GM18870 (cell line): ENCODE data around the gene DUT.

Experiments used
- ATAC-seq: cut with Tn5 transposase; IDR thresholded peaks from one replicate; pipeline ENCODE4 v1.9.1; 2021; ENCODE audit warnings: moderate library complexity; ENCODE audit not compliant: unreplicated experiment

The DUT gene

DNA sequence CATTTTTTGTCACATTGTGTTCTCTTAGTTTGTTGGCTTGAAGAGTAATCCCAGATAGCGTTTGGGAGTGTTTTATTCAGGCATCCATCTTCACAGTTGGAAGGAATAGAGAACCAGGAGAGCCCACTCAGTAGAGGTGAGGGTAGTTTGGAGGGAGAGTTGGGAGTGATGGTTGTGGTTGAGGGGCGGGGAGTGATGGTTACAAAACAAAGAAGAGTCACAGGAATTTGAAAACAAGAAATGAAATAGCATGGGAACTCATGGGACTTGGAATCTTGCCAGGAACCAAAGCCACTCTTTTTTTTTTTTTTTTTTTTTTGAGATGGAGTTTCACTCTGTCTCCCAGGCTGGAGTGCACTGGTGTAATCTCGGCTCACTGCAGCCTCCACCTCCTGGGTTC lies 36.3 kb downstream of the DUT start:
- ATAC-seq: no peak

DNA sequence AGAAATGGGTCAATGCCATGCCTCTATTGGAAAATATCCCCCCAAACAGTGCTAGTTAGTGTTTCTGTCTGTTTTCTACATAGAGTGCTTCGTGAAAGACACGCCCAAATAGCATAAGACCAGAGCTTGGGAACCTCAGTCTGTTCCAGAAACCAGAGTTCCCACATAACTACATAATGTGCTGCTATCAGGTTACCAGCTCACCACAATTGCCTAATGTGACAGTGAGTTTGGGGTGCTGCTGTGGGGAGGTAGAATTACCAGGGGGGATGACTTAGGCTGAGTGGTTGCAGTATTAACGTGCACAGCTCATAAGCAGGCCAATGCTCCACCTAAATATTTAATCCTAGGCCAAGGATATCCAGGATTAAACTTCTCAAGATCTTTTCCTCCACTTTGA lies 39.2 kb downstream of the DUT start:
- ATAC-seq: no peak

GRCh38 chr15:48371550-48371949 lies 40.3 kb downstream of the DUT start:
- ATAC-seq: no peak

- ATAC-seq: no peak
These were observed 40.7 kb downstream of the DUT start for GRCh38 chr15:48371961-48372360.

DNA sequence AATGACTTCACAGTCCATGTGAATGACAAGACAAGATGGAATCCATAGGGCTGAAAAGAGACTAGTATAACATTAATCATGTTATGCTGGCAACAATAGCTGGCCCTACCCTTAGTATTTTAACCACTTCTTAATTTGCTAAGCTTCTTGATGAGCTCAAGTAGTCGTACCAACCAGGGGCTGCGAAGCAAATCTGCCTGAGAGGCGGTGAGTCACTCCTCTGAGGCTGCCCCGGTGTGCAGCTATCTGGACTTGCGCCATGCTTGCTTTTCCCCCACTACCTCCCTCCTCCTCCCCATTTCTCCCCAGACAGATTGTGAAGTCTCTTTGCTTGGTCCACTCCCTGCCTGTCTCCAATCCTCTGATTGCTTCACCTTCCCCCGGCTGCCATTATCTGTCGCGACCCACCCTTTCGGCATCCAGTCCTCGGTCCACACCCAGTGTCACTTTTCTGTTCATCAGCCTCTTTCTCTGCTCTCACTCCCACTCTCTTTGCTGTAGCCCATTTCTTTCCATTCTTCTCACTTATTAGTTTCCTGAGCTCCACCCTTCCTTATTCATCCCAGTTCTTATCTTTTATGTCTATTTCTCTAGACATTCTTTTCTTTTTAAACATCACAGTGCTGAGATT lies 42.7 kb downstream of the DUT start:
- ATAC-seq: no peak

GRCh38 chr15:48374472-48374871 lies 43.2 kb downstream of the DUT start:
- no peak for ATAC-seq

GRCh38 chr15:48375767-48376166 lies 44.5 kb downstream of the DUT start:
- ATAC-seq: no peak

DNA sequence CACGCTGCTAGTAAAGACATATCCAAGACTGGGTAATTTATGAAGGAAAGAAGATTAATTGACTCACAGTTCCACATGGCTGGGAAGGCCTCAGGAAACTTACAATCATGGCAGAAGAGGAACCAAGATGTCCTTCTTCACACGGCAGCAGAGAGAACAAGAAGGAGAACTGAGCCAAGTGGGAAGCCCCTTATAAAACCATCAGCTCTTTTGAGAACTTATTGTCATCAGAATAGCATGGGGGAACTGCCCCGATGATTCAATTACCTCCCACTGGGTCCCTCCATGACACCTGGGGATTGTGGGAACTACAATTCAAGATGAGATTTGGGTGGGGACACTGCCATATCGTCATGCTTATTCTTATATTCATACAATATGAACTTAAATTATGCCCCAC lies 49.0 kb downstream of the DUT start:
- ATAC-seq: no peak

DNA sequence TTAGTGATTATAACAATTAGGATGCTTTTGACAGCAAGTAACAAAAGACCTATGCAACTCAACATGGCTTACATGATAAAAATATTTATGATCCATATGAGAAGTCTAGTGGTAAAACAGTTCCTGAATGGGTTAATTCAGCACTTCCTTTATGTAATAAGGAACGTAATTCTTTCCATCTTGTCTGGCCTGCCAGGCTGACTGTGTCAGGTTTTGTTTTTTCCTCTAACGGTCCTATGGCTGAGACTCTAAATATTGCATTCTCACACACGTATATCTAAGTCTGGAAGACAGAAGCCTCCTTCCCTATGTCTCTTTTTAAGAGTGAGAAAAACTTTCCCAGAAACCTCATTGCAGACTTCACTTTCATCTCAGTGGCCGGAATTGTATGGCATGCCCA lies 50.6 kb downstream of the DUT start:
- ATAC-seq: no peak

- ATAC-seq: no peak
These were observed 51.8 kb downstream of the DUT start for GRCh38 chr15:48383031-48383430.

DNA sequence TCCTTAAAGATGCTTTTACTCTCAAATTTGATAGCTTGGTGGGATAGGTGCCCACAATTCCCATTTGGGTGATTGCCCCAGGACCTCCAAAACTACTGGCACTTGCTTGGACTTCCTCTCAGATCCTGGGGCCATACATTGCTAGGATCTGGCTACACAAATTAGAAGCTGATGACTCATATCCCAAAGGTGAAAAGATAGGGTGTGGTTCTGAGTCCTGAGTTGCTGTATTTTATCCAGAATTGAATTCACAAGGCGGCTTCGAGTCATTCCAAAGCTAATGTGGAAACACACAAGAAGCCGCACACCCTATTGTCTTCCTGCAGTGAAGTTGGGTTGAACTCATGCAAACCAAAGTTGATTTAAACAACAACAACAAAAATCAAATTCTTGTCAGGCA lies 53.4 kb downstream of the DUT start:
- no peak for ATAC-seq

DNA sequence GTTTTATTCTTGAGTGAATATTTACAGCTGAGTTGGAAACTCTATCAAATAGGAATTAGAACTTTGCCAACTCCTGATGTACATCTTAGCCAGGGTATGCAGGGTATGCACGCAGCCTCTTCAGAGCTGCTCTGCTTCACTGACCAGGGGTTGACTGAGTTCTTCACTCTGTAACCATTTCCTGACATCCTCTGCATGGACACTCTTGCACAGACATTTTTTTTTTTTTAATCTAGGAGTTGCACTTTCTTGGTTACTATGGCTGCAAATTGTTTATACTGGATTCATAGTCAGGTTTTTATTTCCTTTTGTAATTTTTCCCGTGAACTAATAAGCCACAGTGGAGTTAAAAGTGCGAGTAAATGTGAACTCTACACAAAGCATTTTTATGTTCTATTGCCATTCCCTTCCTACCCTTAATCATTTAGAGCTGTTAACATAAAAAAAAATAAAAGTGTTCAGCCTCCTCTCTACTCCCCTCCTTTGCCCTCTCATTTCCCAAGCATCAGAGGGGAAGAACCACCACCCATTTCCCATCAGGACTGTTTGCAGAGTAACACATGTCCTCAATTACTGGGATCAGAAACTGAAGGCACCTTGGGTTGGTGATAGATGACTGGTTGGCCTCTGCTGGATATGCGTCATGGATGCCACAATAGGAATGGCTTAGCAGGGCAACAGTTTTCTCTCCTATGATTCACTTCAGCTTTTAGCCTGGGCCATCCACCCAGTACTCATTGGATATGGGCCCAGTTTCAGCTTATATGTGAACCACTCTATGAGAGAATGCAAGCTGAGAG lies 54.0 kb downstream of the DUT start:
- no peak for ATAC-seq

GRCh38 chr15:48388016-48388851 lies 57.0 kb downstream of the DUT start:
- no peak for ATAC-seq

DNA sequence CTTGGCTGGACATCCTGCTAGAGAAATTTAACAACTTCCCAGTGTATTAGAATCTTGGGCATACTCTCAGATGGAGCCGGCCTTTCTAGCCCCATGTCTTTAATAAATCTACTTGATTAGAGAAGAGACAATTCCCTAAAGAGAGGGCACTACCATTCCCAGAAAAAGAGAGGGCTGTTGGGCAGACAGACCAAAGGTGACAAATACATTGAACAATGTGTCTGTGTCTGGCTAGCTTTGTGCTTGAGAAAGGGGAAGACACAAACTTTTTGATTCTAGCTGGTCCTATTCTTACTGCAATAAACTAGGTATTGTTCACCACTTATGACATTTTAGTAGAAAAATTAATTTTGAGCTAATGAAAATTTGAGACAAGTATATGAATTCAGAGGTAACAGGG lies 57.7 kb downstream of the DUT start:
- ATAC-seq: no peak

GRCh38 chr15:48389691-48390143 lies 58.5 kb downstream of the DUT start:
- no peak for ATAC-seq

- ATAC-seq: no peak
These were observed 60.7 kb downstream of the DUT start for GRCh38 chr15:48391950-48392349.

GRCh38 chr15:48392356-48392755 lies 61.1 kb downstream of the DUT start:
- ATAC-seq: no peak
